ENCODE measurements around the gene CD74.

DNA sequence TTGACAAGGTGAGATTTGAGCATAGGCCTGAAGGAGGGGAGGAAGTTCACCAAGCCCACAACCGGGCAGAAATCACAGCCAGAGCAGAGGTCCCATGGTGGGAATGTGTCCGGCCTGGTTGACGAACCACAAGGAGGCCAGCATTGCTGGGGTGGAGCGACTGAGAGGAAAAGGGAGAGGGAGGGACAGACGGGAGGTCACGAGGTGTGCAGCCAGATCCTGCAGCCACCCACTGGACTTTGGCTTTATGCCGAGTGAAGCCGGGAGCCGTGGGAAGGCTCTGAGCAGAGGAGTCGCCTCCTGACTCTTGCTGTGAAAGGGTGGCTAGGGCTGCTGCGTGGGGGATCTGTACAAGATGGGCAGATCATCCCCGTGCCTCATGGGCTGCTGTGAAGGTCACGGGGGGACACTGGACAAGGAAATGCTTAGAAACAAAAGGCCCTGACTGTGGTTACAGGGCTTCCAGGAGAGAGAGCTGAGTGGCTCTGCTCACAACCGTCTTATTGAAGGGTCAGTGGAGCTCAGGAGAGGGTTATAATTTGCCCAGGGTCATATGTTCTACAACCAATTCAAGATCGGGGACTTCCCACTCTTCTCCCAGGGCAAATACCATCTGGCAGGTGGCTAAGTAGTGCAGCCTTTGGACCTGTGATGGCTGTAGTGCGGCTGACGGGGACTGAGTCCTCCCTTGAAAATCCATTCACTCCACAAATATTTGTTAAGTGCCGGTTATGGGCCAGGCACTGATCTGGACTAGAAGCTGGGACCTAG is 15.6 kb upstream of the CD74 start:
- peak; percentile 49; the same call in 1 of the 2 replicates for TF ChIP-seq POLR2AphosphoS5 (IDR thresholded peaks at IDR 0.05; ENCODE audit: low read depth, low read length)
- TF ChIP-seq, protein P1, sequence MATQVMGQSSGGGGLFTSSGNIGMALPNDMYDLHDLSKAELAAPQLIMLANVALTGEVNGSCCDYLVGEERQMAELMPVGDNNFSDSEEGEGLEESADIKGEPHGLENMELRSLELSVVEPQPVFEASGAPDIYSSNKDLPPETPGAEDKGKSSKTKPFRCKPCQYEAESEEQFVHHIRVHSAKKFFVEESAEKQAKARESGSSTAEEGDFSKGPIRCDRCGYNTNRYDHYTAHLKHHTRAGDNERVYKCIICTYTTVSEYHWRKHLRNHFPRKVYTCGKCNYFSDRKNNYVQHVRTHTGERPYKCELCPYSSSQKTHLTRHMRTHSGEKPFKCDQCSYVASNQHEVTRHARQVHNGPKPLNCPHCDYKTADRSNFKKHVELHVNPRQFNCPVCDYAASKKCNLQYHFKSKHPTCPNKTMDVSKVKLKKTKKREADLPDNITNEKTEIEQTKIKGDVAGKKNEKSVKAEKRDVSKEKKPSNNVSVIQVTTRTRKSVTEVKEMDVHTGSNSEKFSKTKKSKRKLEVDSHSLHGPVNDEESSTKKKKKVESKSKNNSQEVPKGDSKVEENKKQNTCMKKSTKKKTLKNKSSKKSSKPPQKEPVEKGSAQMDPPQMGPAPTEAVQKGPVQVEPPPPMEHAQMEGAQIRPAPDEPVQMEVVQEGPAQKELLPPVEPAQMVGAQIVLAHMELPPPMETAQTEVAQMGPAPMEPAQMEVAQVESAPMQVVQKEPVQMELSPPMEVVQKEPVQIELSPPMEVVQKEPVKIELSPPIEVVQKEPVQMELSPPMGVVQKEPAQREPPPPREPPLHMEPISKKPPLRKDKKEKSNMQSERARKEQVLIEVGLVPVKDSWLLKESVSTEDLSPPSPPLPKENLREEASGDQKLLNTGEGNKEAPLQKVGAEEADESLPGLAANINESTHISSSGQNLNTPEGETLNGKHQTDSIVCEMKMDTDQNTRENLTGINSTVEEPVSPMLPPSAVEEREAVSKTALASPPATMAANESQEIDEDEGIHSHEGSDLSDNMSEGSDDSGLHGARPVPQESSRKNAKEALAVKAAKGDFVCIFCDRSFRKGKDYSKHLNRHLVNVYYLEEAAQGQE (IDR thresholded peaks at IDR 0.05; ENCODE audit: insufficient read depth in 1 of 2, low read depth in 2 of 2, low read length in 2 of 2) = no peak

Data from PFSK-1 (cell line).